GM12864 (cell line): Measurements from ENCODE around the gene USP20.

ENCODE experiments used
- DNase-seq: peaks from one replicate; pipeline ENCODE4 v3.0.0-alpha.2; 2011; ENCODE audit warnings: low read depth
- H3K4me3 ChIP-seq: 2 replicates; pipeline ENCODE4 v1.5.1; 2011; ENCODE audit warnings: mild to moderate bottlenecking, low read depth, low read length, control low read depth
- CTCF ChIP-seq: IDR thresholded peaks from 2 replicates; pipeline ENCODE4 v1.5.1; 2011; ENCODE audit warnings: low read depth, mild to moderate bottlenecking, moderate library complexity, low read length, control low read depth, inconsistent platforms; ENCODE audit errors: missing control alignments

Gene USP20

GRCh38 chr9:129867136-129868022, 32.1 kb downstream of the USP20 start:
- TF ChIP-seq CTCF = no peak
- no peak overlapping the region for H3K4me3 ChIP-seq
- no peak for DNase-seq

- DNase-seq = no peak
- TF ChIP-seq CTCF = no peak
- no peak overlapping the region for H3K4me3 ChIP-seq
These were observed 33.0 kb downstream of the USP20 start for GRCh38 chr9:129868023-129868871.

- no peak overlapping the region for H3K4me3 ChIP-seq
- no peak for TF ChIP-seq CTCF
- DNase-seq = no peak
These were observed 33.7 kb downstream of the USP20 start for GRCh38 chr9:129868872-129869486.

- no peak for DNase-seq
- H3K4me3 ChIP-seq = no peak overlapping the region
- TF ChIP-seq CTCF = no peak
These were observed 34.6 kb downstream of the USP20 start for GRCh38 chr9:129869585-129870501.

GRCh38 chr9:129871046-129871445, 35.8 kb downstream of the USP20 start:
- H3K4me3 ChIP-seq = no peak overlapping the region
- no peak for DNase-seq
- no peak for TF ChIP-seq CTCF

- no peak for DNase-seq
- no peak overlapping the region for H3K4me3 ChIP-seq
- TF ChIP-seq CTCF = no peak
These were observed 38.4 kb downstream of the USP20 start for GRCh38 chr9:129873563-129874190.
